Loucy (cell line): ENCODE results near the gene CTNND2.

ENCODE experiments used
- H2AFZ ChIP-seq: fragments of 200-600 bp; sonication (generic); 2 replicates; pipeline ENCODE4 v1.6.0; 2016; ENCODE audit warnings: antibody characterized with exemption, mild to moderate bottlenecking, low read length, moderate library complexity
- H3F3A ChIP-seq: fragments of 200-600 bp; 2 replicates; pipeline ENCODE4 v1.6.0; 2016; ENCODE audit warnings: antibody characterized with exemption, low read depth, mild to moderate bottlenecking
- H3K27me3 ChIP-seq: fragments of 200-600 bp; sonication (generic); 2 replicates; pipeline ENCODE4 v1.6.1; 2014; ENCODE audit warnings: low read length, mild to moderate bottlenecking; ENCODE audit not compliant: insufficient read depth, poor library complexity, severe bottlenecking
- H3K36me3 ChIP-seq: fragments of 200-600 bp; sonication (generic); 2 replicates; pipeline ENCODE4 v1.6.1; 2016; ENCODE audit warnings: low read length; ENCODE audit not compliant: insufficient read depth
- H3K4me1 ChIP-seq: fragments of 200-600 bp; sonication (generic); 2 replicates; pipeline ENCODE4 v1.5.1; 2014; ENCODE audit warnings: low read length, mild to moderate bottlenecking; ENCODE audit not compliant: insufficient read depth, poor library complexity, severe bottlenecking
- H3K4me2 ChIP-seq: fragments of 200-600 bp; sonication (generic); 2 replicates; pipeline ENCODE4 v1.6.0; 2014; ENCODE audit warnings: antibody characterized with exemption, low read length, low read depth, mild to moderate bottlenecking; ENCODE audit not compliant: poor library complexity, severe bottlenecking
- H3K4me3 ChIP-seq: fragments of 200-600 bp; sonication (generic); 2 replicates; pipeline ENCODE4 v1.5.1; 2014; ENCODE audit warnings: low read length, mild to moderate bottlenecking, mixed read lengths; ENCODE audit not compliant: poor library complexity, severe bottlenecking
- H3K79me2 ChIP-seq: fragments of 200-600 bp; sonication (generic); 2 replicates; pipeline ENCODE4 v1.6.1; 2014; ENCODE audit warnings: low read length; ENCODE audit not compliant: insufficient read depth
- H3K9ac ChIP-seq: fragments of 200-600 bp; sonication (generic); 2 replicates; pipeline ENCODE4 v1.6.0; 2014; ENCODE audit warnings: mild to moderate bottlenecking, low read depth, low read length, moderate library complexity; ENCODE audit not compliant: poor library complexity, severe bottlenecking
- H3K9me2 ChIP-seq: fragments of 200-600 bp; sonication (generic); replicated peaks from 2 replicates; pipeline ENCODE4 v1.6.1; 2016; ENCODE audit warnings: low read depth, low read length, mixed read lengths
- H3K9me3 ChIP-seq: fragments of 200-600 bp; sonication (generic); 2 replicates; pipeline ENCODE4 v1.6.1; 2014; ENCODE audit warnings: mild to moderate bottlenecking, antibody characterized with exemption, low read length, low read depth; ENCODE audit not compliant: insufficient read depth
- H4K20me1 ChIP-seq: fragments of 200-600 bp; sonication (generic); 2 replicates; pipeline ENCODE4 v1.6.0; 2014; ENCODE audit warnings: antibody characterized with exemption, low read length, mild to moderate bottlenecking; ENCODE audit not compliant: insufficient read depth, poor library complexity, severe bottlenecking
- CTCF ChIP-seq: fragments of 200-600 bp; sonication (generic); conservative IDR thresholded peaks from 2 replicates; pipeline ENCODE4 v1.5.1; 2014; ENCODE audit warnings: mild to moderate bottlenecking, antibody characterized with exemption, low read length
- EZH2phosphoT487 ChIP-seq: fragments of 200-600 bp; IDR thresholded peaks from 2 replicates; pipeline ENCODE4 v1.6.1; 2018; ENCODE audit warnings: antibody characterized with exemption, mild to moderate bottlenecking, moderate library complexity, borderline replicate concordance

Gene CTNND2

GRCh38 chr5:11240293-11241190 lies 663.7 kb downstream of the CTNND2 start:
- Histone ChIP-seq H3K4me2 (no peak overlapping the region), H3K9me2 (no peaks in the 10 kb centered on the region), H3K27me3 (no peaks in the 10 kb centered on the region), H3F3A (peaks cover 1% of the 10 kb centered on the region), H3K4me1 (peaks cover 29% of the 10 kb centered on the region), H2AFZ (no peak overlapping the region), H4K20me1 (no peaks in the 10 kb centered on the region), H3K4me3 (no peak overlapping the region), H3K36me3 (no peaks in the 10 kb centered on the region), H3K9ac (no peak overlapping the region), H3K79me2 (no peaks in the 10 kb centered on the region), H3K9me3 (no peaks in the 10 kb centered on the region)
- no peak for TF ChIP-seq CTCF
- no peak for TF ChIP-seq EZH2phosphoT487

- H3K4me1 ChIP-seq, result peaks cover 35% of the 10 kb centered on the region
- no peak overlapping the region for H3K4me3 ChIP-seq
- H3F3A ChIP-seq, result peaks cover 8% of the 10 kb centered on the region
- no peak overlapping the region for H3K4me2 ChIP-seq
- H3K9me2 ChIP-seq, result no peaks in the 10 kb centered on the region
- H3K9ac ChIP-seq, result no peak overlapping the region
- TF ChIP-seq CTCF (no peak), EZH2phosphoT487 (no peak)
- no peak overlapping the region for H2AFZ ChIP-seq
- no peaks in the 10 kb centered on the region for H3K79me2 ChIP-seq
- H4K20me1 ChIP-seq, result no peaks in the 10 kb centered on the region
- no peaks in the 10 kb centered on the region for H3K27me3 ChIP-seq
- H3K36me3 ChIP-seq, result no peaks in the 10 kb centered on the region
- H3K9me3 ChIP-seq, result no peaks in the 10 kb centered on the region
Observed at GRCh38 chr5:11239261-11240015, 664.8 kb downstream of the CTNND2 start.

GRCh38 chr5:11234501-11234911 lies 669.7 kb downstream of the CTNND2 start:
- peak overlapping the region; percentile 71 for H3K4me2 ChIP-seq
- H3K79me2 ChIP-seq, result no peaks in the 10 kb centered on the region
- peaks cover 24% of the 10 kb centered on the region; the same call in 1 of the 2 replicates for H3K9me3 ChIP-seq
- no peaks in the 10 kb centered on the region for H3K9me2 ChIP-seq
- no peak overlapping the region for H2AFZ ChIP-seq
- H4K20me1 ChIP-seq, result no peaks in the 10 kb centered on the region
- peak overlapping the region; percentile 79 for H3K9ac ChIP-seq
- TF ChIP-seq EZH2phosphoT487, result no peak
- no peak for TF ChIP-seq CTCF
- peaks cover 20% of the 10 kb centered on the region for H3F3A ChIP-seq
- H3K4me1 ChIP-seq, result peaks cover 44% of the 10 kb centered on the region
- H3K36me3 ChIP-seq, result no peaks in the 10 kb centered on the region
- H3K27me3 ChIP-seq, result no peaks in the 10 kb centered on the region
- peak overlapping the region; percentile 28 for H3K4me3 ChIP-seq
